BE2C (cell line): ENCODE measurements around the gene PNPLA7.

Experiments used
- DNase-seq: peaks from one replicate; pipeline ENCODE4 v3.0.0-alpha.2; 2020
- H3K27me3 ChIP-seq: fragments of 250-450 bp; sonication (Bioruptor Pico); 2 replicates; pipeline ENCODE4 v1.5.1; 2020; ENCODE audit warnings: mild to moderate bottlenecking
- H3K36me3 ChIP-seq: fragments of 250-450 bp; sonication (Bioruptor Pico); 2 replicates; pipeline ENCODE4 v1.5.1; 2020; ENCODE audit warnings: mild to moderate bottlenecking
- H3K4me1 ChIP-seq: fragments of 250-450 bp; sonication (Bioruptor Pico); 2 replicates; pipeline ENCODE4 v1.5.1; 2020
- H3K4me3 ChIP-seq: 2 replicates; pipeline ENCODE4 v1.5.1; 2011; ENCODE audit warnings: low read depth, low read length
- H3K9me3 ChIP-seq: fragments of 250-450 bp; sonication (Bioruptor Pico); 2 replicates; pipeline ENCODE4 v1.5.1; 2020
- TF ChIP-seq, protein P1 (sequence below): IDR thresholded peaks from 2 replicates; pipeline ENCODE4 v1.5.1; 2012; ENCODE audit warnings: mild to moderate bottlenecking, low read depth, low read length

The PNPLA7 gene

DNA sequence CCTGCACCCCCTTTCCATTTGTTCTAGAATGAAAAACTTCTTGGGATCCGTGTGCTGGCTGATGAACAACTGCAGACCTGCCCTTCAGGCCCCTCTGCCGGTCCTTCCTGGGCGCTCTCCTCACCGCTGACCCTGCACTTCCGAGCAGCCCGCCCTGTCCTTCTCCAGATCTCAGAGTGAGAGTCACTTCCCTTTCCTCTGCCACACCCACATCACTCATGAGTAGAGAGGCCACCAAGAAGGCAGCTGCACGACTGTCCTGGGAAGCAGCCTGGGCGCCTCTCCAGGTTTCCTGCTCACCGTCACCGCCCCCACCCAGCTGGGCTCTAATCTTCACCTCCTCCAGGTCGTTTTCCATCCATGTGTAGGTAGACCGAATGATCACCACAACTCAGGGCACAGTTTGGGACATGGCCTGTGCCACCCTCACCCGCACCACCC is 56.1 kb downstream of the PNPLA7 start:
- Histone ChIP-seq H3K4me1 (peaks cover 4% of the 10 kb centered on the region; the same call in 1 of the 2 replicates), H3K36me3 (no peaks in the 10 kb centered on the region), H3K27me3 (no peaks in the 10 kb centered on the region), H3K9me3 (no peaks in the 10 kb centered on the region; the same call in 1 of the 2 replicates), H3K4me3 (no peak overlapping the region)
- TF ChIP-seq, protein P1, sequence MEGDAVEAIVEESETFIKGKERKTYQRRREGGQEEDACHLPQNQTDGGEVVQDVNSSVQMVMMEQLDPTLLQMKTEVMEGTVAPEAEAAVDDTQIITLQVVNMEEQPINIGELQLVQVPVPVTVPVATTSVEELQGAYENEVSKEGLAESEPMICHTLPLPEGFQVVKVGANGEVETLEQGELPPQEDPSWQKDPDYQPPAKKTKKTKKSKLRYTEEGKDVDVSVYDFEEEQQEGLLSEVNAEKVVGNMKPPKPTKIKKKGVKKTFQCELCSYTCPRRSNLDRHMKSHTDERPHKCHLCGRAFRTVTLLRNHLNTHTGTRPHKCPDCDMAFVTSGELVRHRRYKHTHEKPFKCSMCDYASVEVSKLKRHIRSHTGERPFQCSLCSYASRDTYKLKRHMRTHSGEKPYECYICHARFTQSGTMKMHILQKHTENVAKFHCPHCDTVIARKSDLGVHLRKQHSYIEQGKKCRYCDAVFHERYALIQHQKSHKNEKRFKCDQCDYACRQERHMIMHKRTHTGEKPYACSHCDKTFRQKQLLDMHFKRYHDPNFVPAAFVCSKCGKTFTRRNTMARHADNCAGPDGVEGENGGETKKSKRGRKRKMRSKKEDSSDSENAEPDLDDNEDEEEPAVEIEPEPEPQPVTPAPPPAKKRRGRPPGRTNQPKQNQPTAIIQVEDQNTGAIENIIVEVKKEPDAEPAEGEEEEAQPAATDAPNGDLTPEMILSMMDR: no peak
- DNase-seq: no peak

DNA sequence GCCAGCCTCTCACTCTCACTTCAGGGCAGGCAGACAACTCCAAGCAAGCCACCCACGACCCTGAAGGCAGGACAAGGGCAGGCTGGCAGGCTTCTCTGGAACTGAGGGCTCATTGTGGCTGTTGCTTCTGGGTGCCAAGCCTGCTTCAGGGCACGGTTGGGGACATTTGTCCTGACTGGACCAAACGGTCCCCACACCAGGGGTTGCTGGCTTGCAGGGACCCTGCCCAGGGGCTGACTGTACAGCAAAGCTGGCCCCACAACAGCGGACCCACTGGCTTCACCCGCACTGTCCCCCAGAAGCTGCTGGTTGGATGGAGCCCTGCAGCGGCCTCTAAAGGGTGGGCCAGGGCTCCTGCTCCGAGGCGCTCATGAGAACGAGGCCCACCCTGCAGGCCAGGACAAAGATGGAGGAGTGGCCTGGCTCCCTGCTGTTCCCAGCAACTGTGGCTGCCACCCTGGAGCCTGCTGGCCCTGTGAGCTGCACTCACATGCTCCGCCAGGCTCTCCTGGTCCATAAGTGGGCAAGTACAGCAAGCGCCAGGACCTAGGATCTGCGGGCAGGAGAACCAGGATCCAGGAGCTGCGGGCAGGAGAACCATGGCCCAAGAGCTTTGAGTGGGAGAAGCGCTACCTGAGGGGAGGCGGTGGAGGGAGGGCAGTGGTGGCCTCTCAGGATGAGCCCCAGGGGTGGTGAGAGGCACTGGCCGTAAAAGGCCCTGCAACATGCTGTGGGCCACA is 56.7 kb downstream of the PNPLA7 start:
- Histone ChIP-seq H3K9me3 (no peaks in the 10 kb centered on the region; the same call in 1 of the 2 replicates), H3K4me3 (no peak overlapping the region), H3K4me1 (peaks cover 4% of the 10 kb centered on the region; the same call in 1 of the 2 replicates), H3K36me3 (no peaks in the 10 kb centered on the region), H3K27me3 (no peaks in the 10 kb centered on the region)
- DNase-seq: no peak
- TF ChIP-seq, protein P1: no peak

DNA sequence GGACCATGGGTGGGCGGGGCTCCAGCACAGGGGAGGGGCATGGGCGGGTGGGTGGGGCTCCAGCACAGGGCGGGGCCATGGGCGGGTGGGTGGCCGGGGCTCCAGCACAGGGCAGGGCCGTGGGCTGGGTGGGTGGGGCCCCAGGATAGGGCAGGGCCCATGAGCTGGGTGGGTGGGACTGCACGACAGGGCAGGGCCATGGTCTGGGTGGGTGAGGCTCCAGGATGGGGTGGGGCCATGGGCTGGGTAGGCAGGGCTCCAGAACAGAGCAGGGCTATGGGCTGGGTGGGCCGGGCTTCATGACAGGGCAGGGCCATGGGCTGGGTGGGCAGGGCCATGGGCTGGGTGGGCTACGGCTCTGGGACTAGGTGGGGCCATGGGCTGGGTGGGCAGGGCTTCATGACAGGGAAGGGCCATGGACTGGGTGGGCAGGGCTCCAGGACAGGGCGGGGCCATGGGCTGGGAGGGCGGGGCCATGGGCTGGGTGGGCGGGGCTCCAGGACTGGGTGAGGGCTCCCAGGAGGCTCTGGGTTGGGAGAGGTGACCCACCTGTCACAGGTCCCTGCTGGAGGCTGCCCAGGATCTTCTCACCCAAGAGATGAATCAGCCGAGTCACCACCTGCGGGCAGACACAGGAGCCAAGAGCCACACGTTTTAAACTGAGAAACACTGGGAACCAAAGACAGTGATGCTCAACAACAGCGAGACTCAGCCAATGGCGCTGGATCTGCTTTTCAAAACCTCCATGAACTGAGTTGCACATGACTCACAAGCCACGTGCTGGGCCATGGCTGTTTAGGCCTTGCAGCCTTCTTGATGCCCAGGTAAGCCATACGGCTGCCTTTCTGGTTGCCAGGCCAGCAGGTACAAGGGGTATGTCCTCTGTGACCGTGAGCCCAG is 57.5 kb downstream of the PNPLA7 start:
- peak; percentile 97 for DNase-seq
- Histone ChIP-seq H3K4me1 (peaks cover 10% of the 10 kb centered on the region; the same call in 1 of the 2 replicates), H3K36me3 (no peaks in the 10 kb centered on the region), H3K27me3 (no peaks in the 10 kb centered on the region), H3K4me3 (no peak overlapping the region), H3K9me3 (no peaks in the 10 kb centered on the region; the same call in 1 of the 2 replicates)
- TF ChIP-seq, protein P1: no peak

DNA sequence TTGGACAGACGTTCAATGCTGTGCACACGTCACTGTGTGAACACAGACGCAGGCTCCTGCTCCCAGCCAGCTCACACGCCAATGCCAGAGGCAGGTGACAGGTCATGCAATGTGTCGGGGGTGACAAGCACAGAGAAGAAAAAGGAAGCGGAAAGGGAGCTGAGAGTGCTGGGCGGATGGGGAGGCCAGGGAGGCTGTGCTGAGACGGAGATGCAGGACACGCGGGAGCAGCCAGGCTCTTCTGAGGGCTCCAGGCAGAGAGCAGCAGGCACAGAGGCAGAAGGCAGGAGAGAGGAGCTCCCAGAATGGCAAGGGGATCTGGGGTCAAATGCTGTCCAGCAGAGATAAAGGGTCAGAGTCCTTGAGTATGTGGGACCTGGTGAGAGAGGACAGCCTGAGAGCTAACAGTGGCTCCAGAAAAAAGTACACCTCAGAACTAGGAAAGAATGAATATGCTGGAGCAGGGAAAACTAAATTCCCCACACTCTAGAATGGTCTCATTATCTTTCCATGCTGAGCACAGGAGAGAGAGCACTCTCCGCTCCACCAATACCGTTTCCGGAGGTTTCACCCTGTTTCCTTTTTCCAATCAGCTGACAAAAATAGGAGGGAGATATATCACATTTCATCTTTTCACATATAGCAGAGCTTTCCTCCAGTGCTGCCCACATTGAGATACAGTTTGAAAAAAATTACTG is 58.3 kb downstream of the PNPLA7 start:
- H3K36me3 ChIP-seq: no peaks in the 10 kb centered on the region
- H3K4me3 ChIP-seq: no peak overlapping the region
- H3K9me3 ChIP-seq: no peaks in the 10 kb centered on the region; the same call in 1 of the 2 replicates
- TF ChIP-seq, protein P1: no peak
- DNase-seq: no peak
- no peaks in the 10 kb centered on the region for H3K27me3 ChIP-seq
- H3K4me1 ChIP-seq: peaks cover 12% of the 10 kb centered on the region; the same call in 1 of the 2 replicates

DNA sequence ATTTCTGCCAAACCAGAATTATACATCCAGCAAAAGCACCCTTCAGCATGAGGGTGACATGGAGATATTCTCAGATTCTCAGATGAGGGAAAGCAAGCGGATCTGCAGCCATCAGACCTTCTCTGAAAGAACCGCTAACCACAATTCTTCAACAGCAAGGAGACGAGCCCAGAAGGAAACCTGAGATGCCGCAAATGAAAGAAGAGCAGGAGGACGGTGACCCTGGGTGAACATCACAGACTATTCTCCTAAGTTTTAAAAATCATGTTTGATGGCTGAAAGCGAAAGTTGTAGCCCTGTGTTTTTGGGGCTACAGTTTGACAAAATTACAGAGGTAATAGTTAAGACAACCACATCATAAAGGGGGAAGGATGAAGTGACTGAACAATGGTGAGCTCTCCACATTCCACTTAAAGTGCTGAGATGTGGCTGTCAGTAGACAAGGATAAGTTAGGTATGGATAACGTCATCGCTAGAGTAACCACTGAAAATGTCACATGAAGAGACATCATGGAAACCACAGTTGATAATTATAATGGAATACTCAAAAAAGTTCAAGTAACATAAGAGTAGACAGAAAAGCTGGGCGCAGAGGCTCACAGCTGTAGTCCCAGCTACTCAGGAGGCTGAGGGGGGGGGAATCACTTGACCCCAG is 59.5 kb downstream of the PNPLA7 start:
- Histone ChIP-seq H3K9me3 (no peaks in the 10 kb centered on the region; the same call in 1 of the 2 replicates), H3K4me1 (peaks cover 12% of the 10 kb centered on the region; the same call in 1 of the 2 replicates), H3K36me3 (no peaks in the 10 kb centered on the region), H3K4me3 (no peak overlapping the region), H3K27me3 (no peaks in the 10 kb centered on the region)
- no peak for DNase-seq
- TF ChIP-seq, protein P1: no peak
